VCaP (cell line): Measurements from ENCODE around the gene IL2RA.

ENCODE experiments used
- H3K27ac ChIP-seq: fragments of 450-650 bp; 2 replicates; pipeline ENCODE4 v1.5.1; 2017
- TF ChIP-seq, protein P1 (sequence below): fragments of 450-650 bp; conservative IDR thresholded peaks from 2 replicates; pipeline ENCODE4 v1.5.1; 2017; ENCODE audit warnings: mild to moderate bottlenecking, moderate library complexity

The IL2RA gene

DNA sequence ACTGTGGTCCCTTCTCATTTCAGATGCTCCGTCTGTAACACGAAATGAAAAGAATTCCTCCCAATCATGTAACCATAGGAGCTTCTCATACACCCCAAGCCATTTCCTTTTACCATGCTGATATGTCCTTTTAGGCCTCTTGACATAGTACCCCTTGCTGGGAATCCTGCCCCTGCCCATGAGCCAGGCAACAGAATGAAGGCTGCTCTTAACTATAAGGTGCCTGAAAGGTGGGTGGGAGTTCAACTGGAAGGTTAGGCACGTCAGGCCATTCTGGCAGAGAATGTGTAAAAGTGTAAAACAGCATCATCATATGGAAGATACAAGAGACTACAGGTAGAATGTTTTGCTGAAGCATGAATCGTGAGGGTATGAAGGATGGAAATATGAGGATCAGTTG is 22.5 kb downstream of the IL2RA start:
- TF ChIP-seq, protein P1, sequence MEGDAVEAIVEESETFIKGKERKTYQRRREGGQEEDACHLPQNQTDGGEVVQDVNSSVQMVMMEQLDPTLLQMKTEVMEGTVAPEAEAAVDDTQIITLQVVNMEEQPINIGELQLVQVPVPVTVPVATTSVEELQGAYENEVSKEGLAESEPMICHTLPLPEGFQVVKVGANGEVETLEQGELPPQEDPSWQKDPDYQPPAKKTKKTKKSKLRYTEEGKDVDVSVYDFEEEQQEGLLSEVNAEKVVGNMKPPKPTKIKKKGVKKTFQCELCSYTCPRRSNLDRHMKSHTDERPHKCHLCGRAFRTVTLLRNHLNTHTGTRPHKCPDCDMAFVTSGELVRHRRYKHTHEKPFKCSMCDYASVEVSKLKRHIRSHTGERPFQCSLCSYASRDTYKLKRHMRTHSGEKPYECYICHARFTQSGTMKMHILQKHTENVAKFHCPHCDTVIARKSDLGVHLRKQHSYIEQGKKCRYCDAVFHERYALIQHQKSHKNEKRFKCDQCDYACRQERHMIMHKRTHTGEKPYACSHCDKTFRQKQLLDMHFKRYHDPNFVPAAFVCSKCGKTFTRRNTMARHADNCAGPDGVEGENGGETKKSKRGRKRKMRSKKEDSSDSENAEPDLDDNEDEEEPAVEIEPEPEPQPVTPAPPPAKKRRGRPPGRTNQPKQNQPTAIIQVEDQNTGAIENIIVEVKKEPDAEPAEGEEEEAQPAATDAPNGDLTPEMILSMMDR: no peak
- H3K27ac ChIP-seq: no peak overlapping the region

DNA sequence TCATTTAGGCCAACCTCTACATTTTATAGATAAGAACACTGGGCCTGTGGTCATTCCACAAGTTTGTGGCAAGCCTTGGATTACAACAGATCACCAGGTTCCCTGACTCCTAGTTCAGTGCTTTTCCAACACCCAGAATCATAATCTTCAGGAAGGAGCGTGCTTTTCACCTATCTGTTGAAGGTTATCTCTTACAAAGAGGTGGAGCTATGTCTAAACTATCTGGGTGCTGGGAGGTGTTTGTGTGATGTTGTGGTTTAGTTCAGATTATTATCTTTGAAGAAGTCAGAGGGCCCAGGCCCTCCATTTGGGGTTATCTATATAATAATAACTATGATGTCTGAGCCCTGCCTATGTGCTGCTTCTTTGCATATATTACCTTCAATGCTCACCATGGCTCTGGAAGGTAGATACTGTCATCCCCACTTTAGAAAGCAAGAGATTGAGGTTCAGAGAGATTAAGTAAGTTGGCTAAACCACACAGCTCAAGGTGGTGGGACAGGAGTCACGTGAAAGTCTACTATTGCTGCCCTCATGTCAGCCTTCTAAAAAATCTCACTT is 24.0 kb downstream of the IL2RA start:
- no peak overlapping the region for H3K27ac ChIP-seq
- TF ChIP-seq, protein P1: no peak

DNA sequence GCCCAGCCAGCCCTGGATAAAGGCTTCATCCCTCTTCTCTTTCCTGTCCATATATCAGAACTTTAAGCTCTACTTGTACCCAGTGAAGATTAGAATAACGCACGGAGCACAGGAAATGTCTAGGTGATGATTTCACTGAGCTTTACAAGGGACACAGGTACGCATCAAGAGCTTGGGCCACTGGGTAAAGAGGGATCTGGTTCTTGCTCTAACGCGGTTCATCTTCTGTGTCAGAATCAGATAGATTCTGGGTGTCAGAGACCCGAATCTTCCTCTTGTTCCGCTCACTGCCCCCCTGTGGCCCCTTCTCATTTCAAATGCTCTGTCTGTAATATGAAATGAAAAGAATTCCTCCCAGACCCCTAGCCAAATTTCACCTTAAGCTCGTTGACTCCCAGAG is 24.7 kb downstream of the IL2RA start:
- TF ChIP-seq, protein P1: no peak
- H3K27ac ChIP-seq: no peak overlapping the region

DNA sequence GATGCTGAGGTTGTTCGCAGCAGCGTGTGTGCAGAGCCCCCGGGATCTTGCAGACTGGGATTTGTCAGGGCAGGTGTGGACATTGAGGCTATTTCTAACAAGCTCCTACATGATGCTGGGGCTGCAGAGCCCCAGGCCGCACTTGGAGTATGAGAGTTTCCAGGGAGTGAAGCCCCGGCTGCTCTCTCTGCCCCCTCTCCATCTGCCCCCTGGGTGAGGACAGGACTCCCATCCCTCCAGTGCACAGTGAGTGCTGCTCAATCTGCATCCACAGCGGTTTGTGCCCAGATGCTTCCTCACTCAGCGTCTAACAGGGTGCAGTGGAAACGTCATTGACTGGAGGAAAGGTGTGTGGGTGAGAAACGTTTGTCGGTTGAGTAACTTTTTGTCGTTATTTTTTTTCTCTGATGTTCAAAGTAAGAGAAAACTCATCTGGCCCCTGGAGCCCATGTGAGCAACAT is 25.3 kb downstream of the IL2RA start:
- no peak overlapping the region for H3K27ac ChIP-seq

DNA sequence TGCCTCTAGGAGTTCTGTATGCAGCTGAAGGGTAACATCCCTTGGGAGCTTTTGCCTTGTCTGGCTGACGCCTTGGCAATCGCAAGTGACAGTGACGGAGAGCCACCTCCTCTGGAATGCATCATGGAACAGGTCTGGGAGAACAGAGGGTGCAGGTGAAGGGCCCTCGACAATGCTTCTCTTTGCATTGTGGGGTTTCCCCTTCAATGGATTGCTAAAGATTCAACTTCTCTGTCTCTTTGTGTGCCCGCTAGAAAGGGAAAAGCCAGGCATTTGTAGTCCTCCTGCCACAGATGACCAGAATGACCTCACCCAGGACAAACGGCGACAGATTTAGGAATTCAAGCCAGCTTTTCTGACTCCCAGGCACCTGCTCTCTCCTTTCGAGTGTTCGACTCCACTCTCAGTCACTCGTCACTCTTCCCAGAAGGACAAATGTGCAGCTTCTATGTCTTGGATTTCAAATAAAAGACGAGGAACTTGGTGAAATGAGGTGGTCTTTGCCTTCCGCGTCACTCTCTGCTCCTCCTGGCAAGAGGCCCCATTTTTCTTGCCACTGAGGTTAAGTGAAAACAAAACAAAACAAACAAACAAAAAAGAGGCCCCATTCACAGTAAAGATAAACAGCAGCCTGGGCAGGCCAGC is 26.1 kb downstream of the IL2RA start:
- TF ChIP-seq, protein P1: no peak
- no peak overlapping the region for H3K27ac ChIP-seq

More for the DNA sequence above, 25.3 kb downstream of the IL2RA start:
- TF ChIP-seq, protein P1: no peak

DNA sequence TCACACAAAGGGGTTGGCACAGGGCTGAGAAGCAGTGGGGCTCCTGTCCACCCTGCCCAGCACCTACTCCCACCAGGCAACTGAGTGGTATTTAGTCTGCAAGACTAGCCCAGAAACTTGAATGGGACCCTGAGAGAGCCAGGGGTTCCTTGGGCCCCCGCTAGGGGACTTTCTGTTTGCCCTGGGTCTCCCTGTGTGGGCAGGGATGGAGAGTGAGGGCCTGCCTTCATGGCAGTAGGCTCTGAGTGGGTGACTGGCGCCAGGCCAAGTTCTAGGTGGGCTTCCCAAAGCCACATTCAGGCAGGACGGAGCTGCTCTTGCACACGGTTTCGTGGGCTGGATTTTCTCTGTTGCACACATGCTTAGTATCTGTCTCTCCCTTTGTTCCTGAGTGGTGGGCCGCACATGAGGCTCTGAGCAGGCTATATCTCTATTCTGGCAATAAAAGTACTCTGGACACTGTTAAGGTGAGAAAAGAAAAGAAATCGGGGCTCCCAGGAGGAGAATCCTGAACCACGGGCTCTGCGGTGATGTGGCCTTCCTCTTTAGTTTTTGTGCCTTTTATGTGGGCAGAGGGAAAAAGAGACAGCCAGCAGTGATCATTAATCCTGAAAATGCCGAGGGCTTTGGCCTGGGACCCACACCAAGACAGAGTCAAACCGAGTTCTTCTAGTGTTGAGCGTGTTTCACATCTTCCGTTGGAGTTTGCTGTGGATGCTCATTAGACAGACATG is 26.9 kb downstream of the IL2RA start:
- TF ChIP-seq, protein P1: no peak
- H3K27ac ChIP-seq: no peak overlapping the region

DNA sequence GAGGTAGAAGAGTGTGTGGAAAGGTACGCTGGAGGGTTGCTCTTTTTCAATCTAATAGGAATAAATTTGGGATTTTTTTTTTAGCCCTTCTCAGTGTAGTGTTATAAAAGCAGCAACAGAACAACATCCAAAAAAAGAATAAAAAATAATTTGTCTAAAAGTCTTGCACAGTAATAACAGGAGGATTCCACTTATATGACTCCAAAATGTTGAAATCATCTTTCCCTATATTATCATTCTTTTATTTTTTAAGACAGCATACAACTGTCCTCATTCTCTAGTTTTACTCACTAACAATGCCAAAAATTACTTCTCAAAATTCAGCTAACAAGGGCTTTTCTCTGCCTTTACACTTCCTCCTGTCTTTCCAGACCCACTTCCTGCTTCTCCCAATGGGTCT is 27.8 kb downstream of the IL2RA start:
- H3K27ac ChIP-seq: no peak overlapping the region
- TF ChIP-seq, protein P1: no peak
